ENCODE data around the gene HIVEP1.
"Not testable (repeated sequence)": the region's sequence is repeated elsewhere in the genome, so short reads cannot be mapped to it uniquely, and the experiment has no call there.

DNA sequence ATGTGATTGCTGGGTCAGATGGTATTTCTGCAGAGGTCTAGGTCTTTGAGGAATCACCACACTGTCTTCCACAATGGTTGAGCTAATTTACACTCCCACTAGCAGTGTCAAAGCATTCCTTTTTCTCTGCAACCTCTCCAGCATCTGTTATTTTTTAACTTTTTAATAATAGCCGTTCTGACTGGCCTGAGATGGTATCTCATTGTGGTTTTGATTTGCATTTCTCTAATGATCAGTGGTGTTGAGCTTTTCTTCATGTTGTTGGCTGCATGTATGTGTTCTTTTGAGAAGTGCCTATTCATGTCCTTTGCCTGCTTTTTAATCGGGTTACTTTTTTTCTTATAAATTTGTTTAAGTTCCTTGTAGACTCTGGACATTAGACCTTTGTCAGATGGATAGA, 143.7 kb downstream of the HIVEP1 start:
- TF ChIP-seq, protein P1, sequence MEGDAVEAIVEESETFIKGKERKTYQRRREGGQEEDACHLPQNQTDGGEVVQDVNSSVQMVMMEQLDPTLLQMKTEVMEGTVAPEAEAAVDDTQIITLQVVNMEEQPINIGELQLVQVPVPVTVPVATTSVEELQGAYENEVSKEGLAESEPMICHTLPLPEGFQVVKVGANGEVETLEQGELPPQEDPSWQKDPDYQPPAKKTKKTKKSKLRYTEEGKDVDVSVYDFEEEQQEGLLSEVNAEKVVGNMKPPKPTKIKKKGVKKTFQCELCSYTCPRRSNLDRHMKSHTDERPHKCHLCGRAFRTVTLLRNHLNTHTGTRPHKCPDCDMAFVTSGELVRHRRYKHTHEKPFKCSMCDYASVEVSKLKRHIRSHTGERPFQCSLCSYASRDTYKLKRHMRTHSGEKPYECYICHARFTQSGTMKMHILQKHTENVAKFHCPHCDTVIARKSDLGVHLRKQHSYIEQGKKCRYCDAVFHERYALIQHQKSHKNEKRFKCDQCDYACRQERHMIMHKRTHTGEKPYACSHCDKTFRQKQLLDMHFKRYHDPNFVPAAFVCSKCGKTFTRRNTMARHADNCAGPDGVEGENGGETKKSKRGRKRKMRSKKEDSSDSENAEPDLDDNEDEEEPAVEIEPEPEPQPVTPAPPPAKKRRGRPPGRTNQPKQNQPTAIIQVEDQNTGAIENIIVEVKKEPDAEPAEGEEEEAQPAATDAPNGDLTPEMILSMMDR (IDR thresholded peaks at IDR 0.05) = not testable (repeated sequence)
- not testable (repeated sequence) for TF ChIP-seq POLR2A (IDR thresholded peaks at IDR 0.05)

Data from Peyer's patch (tissue), 4 donors.